Measurements from ENCODE around the gene FOXE3.

The FOXE3 gene

DNA sequence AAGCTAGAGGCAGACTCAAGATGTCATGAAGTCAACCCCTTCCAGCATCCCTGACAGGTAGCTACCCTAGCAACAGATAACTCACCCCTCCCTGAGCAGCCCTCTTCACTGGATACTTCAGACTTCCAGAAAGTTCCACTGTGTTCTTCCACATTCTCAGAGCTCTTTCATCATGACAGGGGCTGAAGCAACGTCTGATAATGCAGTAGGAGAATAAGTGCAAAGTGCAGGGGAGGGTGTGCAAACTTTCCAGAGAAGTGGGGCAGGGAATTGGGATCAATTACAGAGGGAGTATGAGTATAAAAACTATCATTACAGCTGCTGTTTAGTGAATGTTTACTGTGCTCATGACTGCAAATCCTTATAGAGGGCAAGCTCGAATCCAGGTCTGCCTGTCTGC is 26.4 kb upstream of the FOXE3 start:
- TF ChIP-seq TAF1 (IDR thresholded peaks at IDR 0.05; ENCODE audit: borderline replicate concordance, low read depth, low read length) (no peak), POLR2AphosphoS5 (IDR thresholded peaks at IDR 0.05; ENCODE audit: low read depth, low read length) (no peak), POLR2A (IDR thresholded peaks at IDR 0.05; ENCODE audit: low read depth, low read length) (no peak)
- no peak for FAIRE-seq
- DNase-seq (ENCODE audit: insufficient read length) = no peak

DNA sequence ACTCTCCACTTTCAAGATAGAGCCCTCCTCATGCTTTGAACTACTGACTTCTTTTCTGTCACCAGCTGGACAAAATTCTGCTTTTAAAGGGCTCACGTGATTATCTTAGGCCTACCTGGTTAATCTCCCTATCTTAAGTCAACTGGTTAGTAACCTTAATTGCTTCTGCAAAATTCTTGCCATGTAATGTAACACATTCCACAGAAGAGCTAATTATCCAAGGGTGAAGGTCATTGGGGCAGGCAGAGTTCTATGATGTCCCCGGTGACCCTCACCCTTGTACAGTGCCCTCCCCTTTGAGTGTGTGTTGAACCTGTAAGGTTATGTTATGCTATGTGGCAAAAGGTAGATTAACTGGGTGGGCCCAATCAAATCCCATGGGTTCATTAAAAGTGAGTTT is 25.2 kb upstream of the FOXE3 start:
- TF ChIP-seq POLR2A (IDR thresholded peaks at IDR 0.05; ENCODE audit: low read depth, low read length) (no peak), TAF1 (IDR thresholded peaks at IDR 0.05; ENCODE audit: borderline replicate concordance, low read depth, low read length) (no peak), POLR2AphosphoS5 (IDR thresholded peaks at IDR 0.05; ENCODE audit: low read depth, low read length) (no peak)
- no peak for DNase-seq (ENCODE audit: insufficient read length)
- no peak for FAIRE-seq

DNA sequence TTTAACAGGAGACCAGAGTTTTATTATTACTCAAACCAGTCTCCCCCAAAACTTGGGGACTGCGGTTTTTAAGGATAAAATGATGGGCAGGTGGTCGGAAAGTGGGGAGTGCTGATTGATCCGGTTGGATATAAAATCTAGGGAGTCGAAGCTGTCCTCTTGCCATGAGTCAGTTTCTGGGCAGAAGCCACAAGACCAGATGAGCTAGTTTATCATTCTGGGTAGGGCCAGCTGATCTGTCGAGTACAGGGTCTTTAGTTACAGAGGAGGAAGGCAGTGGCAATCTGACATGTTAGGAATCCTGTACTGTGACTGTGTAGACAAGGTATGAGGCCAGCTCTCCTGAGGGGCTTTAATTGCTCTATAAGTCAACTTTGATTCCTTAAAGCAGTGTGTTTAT is 22.9 kb upstream of the FOXE3 start:
- TF ChIP-seq TAF1 (IDR thresholded peaks at IDR 0.05; ENCODE audit: borderline replicate concordance, low read depth, low read length) (no peak), POLR2A (IDR thresholded peaks at IDR 0.05; ENCODE audit: low read depth, low read length) (no peak), POLR2AphosphoS5 (IDR thresholded peaks at IDR 0.05; ENCODE audit: low read depth, low read length) (no peak)
- no peak for FAIRE-seq
- no peak for DNase-seq (ENCODE audit: insufficient read length)

GRCh38 chr1:47395433-47395832 is 20.7 kb upstream of the FOXE3 start:
- DNase-seq (ENCODE audit: insufficient read length) = no peak
- FAIRE-seq = no peak
- TF ChIP-seq POLR2AphosphoS5 (IDR thresholded peaks at IDR 0.05; ENCODE audit: low read depth, low read length) (no peak), TAF1 (IDR thresholded peaks at IDR 0.05; ENCODE audit: borderline replicate concordance, low read depth, low read length) (no peak), POLR2A (IDR thresholded peaks at IDR 0.05; ENCODE audit: low read depth, low read length) (no peak)

DNA sequence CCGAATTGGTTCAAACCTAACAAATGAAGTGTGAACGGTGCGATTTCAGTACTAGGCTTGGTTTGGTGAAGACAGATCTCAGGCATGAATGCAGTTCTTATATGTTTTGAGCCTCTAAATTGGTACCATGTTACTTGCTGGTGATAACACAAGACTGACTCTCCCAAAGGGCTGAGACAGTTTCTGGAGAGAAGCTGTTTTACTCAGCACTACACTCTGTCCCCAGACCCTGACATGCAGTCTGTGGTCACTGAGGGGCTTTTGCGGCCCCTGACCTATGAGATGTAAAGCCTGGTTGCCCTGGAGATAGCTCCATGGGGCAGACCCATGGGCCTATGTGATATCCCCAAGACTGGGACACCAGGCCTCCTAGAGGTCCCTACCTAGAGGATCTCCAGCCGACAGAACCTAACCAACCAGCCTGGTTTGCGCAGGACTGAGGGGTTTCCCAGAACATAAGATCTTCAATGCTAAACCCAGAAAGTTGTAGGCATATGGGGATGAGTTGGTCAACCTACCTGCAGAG is 19.4 kb upstream of the FOXE3 start:
- TF ChIP-seq POLR2A (IDR thresholded peaks at IDR 0.05; ENCODE audit: low read depth, low read length) (no peak), POLR2AphosphoS5 (IDR thresholded peaks at IDR 0.05; ENCODE audit: low read depth, low read length) (no peak), TAF1 (IDR thresholded peaks at IDR 0.05; ENCODE audit: borderline replicate concordance, low read depth, low read length) (no peak)
- DNase-seq (ENCODE audit: insufficient read length) (no peak), FAIRE-seq (no peak)

DNA sequence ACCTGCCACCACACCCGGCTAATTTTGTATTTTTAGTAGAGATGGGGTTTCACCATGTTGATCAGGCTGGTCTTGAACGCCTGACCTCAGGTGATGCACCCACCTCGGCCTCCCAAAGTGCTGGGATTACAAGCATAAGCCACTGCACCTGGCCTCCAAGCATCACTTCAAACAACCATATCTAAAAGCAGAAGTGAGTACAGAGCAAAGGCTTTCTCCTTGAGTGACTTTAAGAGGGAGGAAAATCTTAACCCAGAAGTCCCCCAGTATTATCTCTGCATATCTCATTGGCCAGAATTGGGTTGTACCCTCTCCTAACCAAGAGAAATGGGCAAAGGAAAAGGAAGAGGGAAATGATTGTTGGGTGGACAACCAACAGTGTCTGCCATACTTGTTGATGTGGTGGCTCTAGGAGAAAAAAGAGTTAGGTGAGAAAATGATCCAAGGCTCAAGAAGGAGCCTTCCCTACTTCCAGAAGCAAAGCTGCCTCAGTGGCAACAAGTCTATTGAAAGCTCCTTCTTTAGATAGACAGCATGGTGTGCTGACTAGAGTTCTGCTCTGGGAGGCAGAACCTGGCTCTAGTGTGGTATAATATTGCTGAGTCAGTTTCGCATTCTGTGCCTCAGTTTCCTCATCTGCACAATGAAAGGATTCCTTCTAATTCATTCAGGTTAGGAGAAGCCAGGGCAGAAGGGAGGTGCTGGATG is 16.8 kb upstream of the FOXE3 start:
- FAIRE-seq = no peak

GRCh38 chr1:47399846-47400155 is 16.3 kb upstream of the FOXE3 start:
- DNase-seq (ENCODE audit: insufficient read length) (no peak), FAIRE-seq (no peak)
- TF ChIP-seq POLR2AphosphoS5 (IDR thresholded peaks at IDR 0.05; ENCODE audit: low read depth, low read length) = no peak
- no peak for TF ChIP-seq POLR2A (IDR thresholded peaks at IDR 0.05; ENCODE audit: low read depth, low read length)
- TF ChIP-seq TAF1 (IDR thresholded peaks at IDR 0.05; ENCODE audit: borderline replicate concordance, low read depth, low read length) = no peak

More for the DNA sequence above, 16.8 kb upstream of the FOXE3 start:
- no peak for DNase-seq (ENCODE audit: insufficient read length)
- TF ChIP-seq TAF1 (IDR thresholded peaks at IDR 0.05; ENCODE audit: borderline replicate concordance, low read depth, low read length) (no peak), POLR2A (IDR thresholded peaks at IDR 0.05; ENCODE audit: low read depth, low read length) (no peak), POLR2AphosphoS5 (IDR thresholded peaks at IDR 0.05; ENCODE audit: low read depth, low read length) (no peak)

DNA sequence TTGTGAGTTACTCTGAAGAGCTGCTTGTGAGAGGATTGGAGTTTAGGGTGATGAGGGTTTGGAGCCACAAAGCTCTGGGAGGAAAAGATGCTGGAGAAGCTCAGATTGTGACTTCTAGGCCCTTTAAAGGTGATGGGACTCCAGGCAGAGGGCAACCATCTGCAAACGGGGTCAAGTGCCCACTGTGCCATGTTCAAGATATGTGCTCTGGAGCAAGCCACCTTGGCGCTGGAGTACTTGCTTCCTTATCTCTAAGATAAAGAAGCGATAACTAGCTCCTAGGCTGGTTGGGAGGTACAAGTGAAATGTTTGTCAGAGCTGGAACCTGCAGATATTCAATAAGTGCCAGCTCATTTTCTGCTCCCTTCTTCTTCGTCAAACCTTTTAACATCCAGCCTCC is 14.3 kb upstream of the FOXE3 start:
- TF ChIP-seq POLR2A (IDR thresholded peaks at IDR 0.05; ENCODE audit: low read depth, low read length) = no peak
- no peak for TF ChIP-seq TAF1 (IDR thresholded peaks at IDR 0.05; ENCODE audit: borderline replicate concordance, low read depth, low read length)
- TF ChIP-seq POLR2AphosphoS5 (IDR thresholded peaks at IDR 0.05; ENCODE audit: low read depth, low read length) = no peak
- no peak for DNase-seq (ENCODE audit: insufficient read length)
- FAIRE-seq = no peak

GRCh38 chr1:47402591-47402990 is 13.5 kb upstream of the FOXE3 start:
- FAIRE-seq = no peak
- no peak for TF ChIP-seq POLR2AphosphoS5 (IDR thresholded peaks at IDR 0.05; ENCODE audit: low read depth, low read length)
- no peak for TF ChIP-seq TAF1 (IDR thresholded peaks at IDR 0.05; ENCODE audit: borderline replicate concordance, low read depth, low read length)
- no peak for TF ChIP-seq POLR2A (IDR thresholded peaks at IDR 0.05; ENCODE audit: low read depth, low read length)
- DNase-seq (ENCODE audit: insufficient read length) = no peak

DNA sequence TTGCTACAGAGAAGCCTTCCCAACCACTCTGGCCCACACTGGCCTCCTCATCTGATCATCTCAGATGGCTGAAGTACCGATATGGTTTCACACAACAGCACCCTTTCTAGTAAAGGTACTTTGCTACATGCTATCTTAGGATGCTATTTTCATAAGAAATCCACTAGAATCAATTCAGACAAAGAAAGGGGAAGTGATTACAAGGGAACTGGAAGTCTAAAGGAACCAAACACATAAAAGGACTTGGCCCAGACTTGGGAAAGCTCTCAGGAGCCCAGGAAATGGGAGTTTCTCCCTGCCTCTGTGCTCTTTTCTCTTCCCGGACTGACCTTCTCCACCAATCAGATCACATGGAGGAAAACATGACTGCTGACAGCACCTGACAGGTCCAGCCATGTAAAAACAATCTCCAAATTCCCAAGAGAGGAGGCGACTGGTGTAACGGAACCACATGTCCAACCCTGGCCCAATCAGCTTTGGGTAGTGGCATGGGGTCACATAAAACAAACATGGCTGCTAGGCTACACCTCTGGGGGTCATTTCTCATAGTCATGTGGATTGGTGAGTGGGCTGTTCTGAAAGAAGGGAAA is 12.7 kb upstream of the FOXE3 start:
- FAIRE-seq = no peak
- no peak for DNase-seq (ENCODE audit: insufficient read length)
- no peak for TF ChIP-seq POLR2AphosphoS5 (IDR thresholded peaks at IDR 0.05; ENCODE audit: low read depth, low read length)
- no peak for TF ChIP-seq TAF1 (IDR thresholded peaks at IDR 0.05; ENCODE audit: borderline replicate concordance, low read depth, low read length)
- no peak for TF ChIP-seq POLR2A (IDR thresholded peaks at IDR 0.05; ENCODE audit: low read depth, low read length)

DNA sequence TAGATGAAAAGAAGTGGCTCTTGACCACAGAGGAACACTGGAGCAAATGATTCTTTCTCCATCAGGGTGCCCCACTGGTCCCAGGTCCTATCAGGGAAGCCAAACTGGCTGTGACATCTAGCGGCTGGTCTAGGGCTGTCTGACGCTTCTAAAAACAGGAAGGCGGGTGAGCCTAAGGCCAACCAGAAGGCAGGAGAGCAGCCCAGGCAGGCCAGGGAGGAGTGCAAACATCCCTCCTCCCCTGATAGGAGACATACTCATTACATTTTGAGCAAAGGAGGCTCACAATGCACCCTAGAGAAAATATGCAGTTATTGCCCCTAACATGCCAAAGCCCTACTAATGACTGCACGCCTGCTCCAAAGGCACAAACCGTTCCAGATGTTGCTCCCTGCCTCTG is 10.4 kb upstream of the FOXE3 start:
- TF ChIP-seq POLR2A (IDR thresholded peaks at IDR 0.05; ENCODE audit: low read depth, low read length) (no peak), POLR2AphosphoS5 (IDR thresholded peaks at IDR 0.05; ENCODE audit: low read depth, low read length) (no peak), TAF1 (IDR thresholded peaks at IDR 0.05; ENCODE audit: borderline replicate concordance, low read depth, low read length) (no peak)
- FAIRE-seq (no peak), DNase-seq (ENCODE audit: insufficient read length) (no peak)

DNA sequence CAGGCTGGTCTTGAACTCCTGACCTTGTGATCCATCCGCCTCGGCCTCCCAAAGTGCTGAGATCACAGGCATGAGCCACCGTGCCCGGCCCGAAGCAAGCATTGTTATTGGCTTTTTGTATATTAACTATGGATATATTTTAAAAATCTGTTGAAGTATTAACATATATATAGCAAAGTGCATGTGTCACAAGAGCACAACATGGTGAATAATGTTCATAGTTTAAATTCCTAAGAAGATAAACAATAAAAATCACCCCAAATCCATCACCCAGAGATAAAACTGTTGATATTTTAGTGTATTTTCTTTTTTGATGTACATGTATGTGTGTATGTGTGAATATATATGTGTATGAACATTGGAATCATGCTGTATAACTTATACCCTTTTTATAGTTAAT is 9.1 kb upstream of the FOXE3 start:
- FAIRE-seq = no peak
- TF ChIP-seq POLR2AphosphoS5 (IDR thresholded peaks at IDR 0.05; ENCODE audit: low read depth, low read length) = no peak
- TF ChIP-seq POLR2A (IDR thresholded peaks at IDR 0.05; ENCODE audit: low read depth, low read length) = no peak
- no peak for TF ChIP-seq TAF1 (IDR thresholded peaks at IDR 0.05; ENCODE audit: borderline replicate concordance, low read depth, low read length)
- no peak for DNase-seq (ENCODE audit: insufficient read length)
